HG03060 (cell line): ENCODE data around the gene U2SURP.
"Not testable (repeated sequence)": the region's sequence is repeated elsewhere in the genome, so short reads cannot be mapped to it uniquely, and the experiment has no call there.

Experiments used
- ATAC-seq: cut with Tn5 transposase; IDR thresholded peaks from one replicate; pipeline ENCODE4 v1.9.1; 2021; ENCODE audit warnings: low read depth, moderate number of reproducible peaks; ENCODE audit not compliant: unreplicated experiment

The U2SURP gene

GRCh38 chr3:143066033-143066432, 64.7 kb downstream of the U2SURP start:
- no peak for ATAC-seq

- ATAC-seq = no peak
These were observed 65.8 kb downstream of the U2SURP start for GRCh38 chr3:143067201-143067600.

- ATAC-seq = no peak
These were observed 66.7 kb downstream of the U2SURP start for GRCh38 chr3:143068059-143068458.

GRCh38 chr3:143070977-143071551, 69.7 kb downstream of the U2SURP start:
- no peak for ATAC-seq

- no peak for ATAC-seq
These were observed 70.4 kb downstream of the U2SURP start for GRCh38 chr3:143071776-143072175.

GRCh38 chr3:143072298-143073020, 71.1 kb downstream of the U2SURP start:
- ATAC-seq = not testable (repeated sequence)

GRCh38 chr3:143073541-143073940, 72.2 kb downstream of the U2SURP start:
- not testable (repeated sequence) for ATAC-seq

GRCh38 chr3:143073983-143074382, 72.6 kb downstream of the U2SURP start:
- ATAC-seq = not testable (repeated sequence)

GRCh38 chr3:143078883-143079282, 77.5 kb downstream of the U2SURP start:
- ATAC-seq = no peak

- no peak for ATAC-seq
These were observed 78.8 kb downstream of the U2SURP start for GRCh38 chr3:143080196-143080595.

GRCh38 chr3:143081365-143081764, 80.0 kb downstream of the U2SURP start:
- ATAC-seq = no peak

- peak; percentile 81 for ATAC-seq
These were observed 80.7 kb downstream of the U2SURP start for GRCh38 chr3:143081844-143082778.

- ATAC-seq = no peak
These were observed 82.4 kb downstream of the U2SURP start for GRCh38 chr3:143083781-143084180.

- peak; percentile 41 for ATAC-seq
These were observed 83.7 kb downstream of the U2SURP start for GRCh38 chr3:143084856-143085731.

- ATAC-seq = no peak
These were observed 87.5 kb downstream of the U2SURP start for GRCh38 chr3:143088835-143089234.

- no peak for ATAC-seq
These were observed 88.6 kb downstream of the U2SURP start for GRCh38 chr3:143089965-143090364.

GRCh38 chr3:143090486-143090885, 89.1 kb downstream of the U2SURP start:
- ATAC-seq = no peak

GRCh38 chr3:143090976-143091837, 89.8 kb downstream of the U2SURP start:
- no peak for ATAC-seq

- ATAC-seq = no peak
These were observed 90.8 kb downstream of the U2SURP start for GRCh38 chr3:143092191-143092590.
